ENCODE measurements around the gene OR4D9. TPM values are rescaled to one million over a fixed set of nuclear protein-coding genes. Genes with fewer than 3 reads are reported as not detected.
"Not testable (repeated sequence)": the region's sequence is repeated elsewhere in the genome, so short reads cannot be mapped to it uniquely, and the experiment has no call there.

OR4D9 gene
- total RNA-seq, 1 experiment from 2014 or later = not detected

- intact Hi-C loops (cut with micrococcal nuclease; ENCODE audit: unreplicated experiment) (no loop called here), in situ Hi-C loops (cut with HindIII; ENCODE audit: low pct_unique_long_range_greater_than_20kb, low sequenced_read_pairs) (no loop called here)
- Histone ChIP-seq H3K4me1 (ENCODE audit: control insufficient read depth, insufficient read depth, low read length) (no peaks in the 10 kb centered on the region), H3K4me3 (ENCODE audit: low read depth in 2 of 2, low read length in 2 of 2) (no peak overlapping the region), H3K27ac (ENCODE audit: low read length) (no peak overlapping the region), H3K27me3 (ENCODE audit: control insufficient read depth, insufficient read depth, low read length) (peaks cover 4% of the 10 kb centered on the region; the same call in 1 of the 2 replicates), H3K9me3 (ENCODE audit: control insufficient read depth, insufficient read depth, low read depth, low read length) (no peaks in the 10 kb centered on the region), H3K36me3 (ENCODE audit: control insufficient read depth, insufficient read depth, low read length) (no peaks in the 10 kb centered on the region)
- CTCF ChIA-PET = no interaction called here
- DNase-seq (ENCODE audit: low read depth, low spot score) (no peak), ATAC-seq (no peak)
- TF ChIP-seq REST (IDR thresholded peaks at IDR 0.05; ENCODE audit: insufficient read depth in 1 of 2, low read depth in 2 of 2, low read length in 1 of 2) = no peak
- POLR2A ChIA-PET = no interaction called here
- BruUV-seq (replicated peaks) = no TSS peak
These were observed 336 bp downstream of the OR4D9 start for GRCh38 chr11:59511675-59512074.

- intact Hi-C loops (cut with micrococcal nuclease; ENCODE audit: unreplicated experiment); H3K27me3 ChIP-seq (ENCODE audit: control insufficient read depth, insufficient read depth, low read length); BruUV-seq (replicated peaks); H3K36me3 ChIP-seq (ENCODE audit: control insufficient read depth, insufficient read depth, low read length); H3K4me3 ChIP-seq (ENCODE audit: low read depth in 2 of 2, low read length in 2 of 2); H3K27ac ChIP-seq (ENCODE audit: low read length); POLR2A ChIA-PET; ATAC-seq; H3K4me1 ChIP-seq (ENCODE audit: control insufficient read depth, insufficient read depth, low read length); H3K9me3 ChIP-seq (ENCODE audit: control insufficient read depth, insufficient read depth, low read depth, low read length); CTCF ChIA-PET; DNase-seq (ENCODE audit: low read depth, low spot score); in situ Hi-C loops (cut with HindIII; ENCODE audit: low pct_unique_long_range_greater_than_20kb, low sequenced_read_pairs): not testable (repeated sequence)
These were observed 8.8 kb downstream of the OR4D9 start for GRCh38 chr11:59520139-59520538.

GRCh38 chr11:59520741-59521140 lies 9.4 kb downstream of the OR4D9 start:
- in situ Hi-C loops (cut with HindIII; ENCODE audit: low pct_unique_long_range_greater_than_20kb, low sequenced_read_pairs) = no loop called here
- Histone ChIP-seq H3K4me3 (ENCODE audit: low read depth in 2 of 2, low read length in 2 of 2) (no peak overlapping the region), H3K27ac (ENCODE audit: low read length) (no peak overlapping the region), H3K36me3 (ENCODE audit: control insufficient read depth, insufficient read depth, low read length) (no peaks in the 10 kb centered on the region), H3K9me3 (ENCODE audit: control insufficient read depth, insufficient read depth, low read depth, low read length) (no peaks in the 10 kb centered on the region), H3K27me3 (ENCODE audit: control insufficient read depth, insufficient read depth, low read length) (peaks cover 4% of the 10 kb centered on the region; the same call in 1 of the 2 replicates), H3K4me1 (ENCODE audit: control insufficient read depth, insufficient read depth, low read length) (no peaks in the 10 kb centered on the region)
- BruUV-seq (replicated peaks) = no TSS peak
- ATAC-seq = no peak
- ChIA-PET CTCF (no interaction called here), POLR2A (no interaction called here)
- TF ChIP-seq REST (IDR thresholded peaks at IDR 0.05; ENCODE audit: insufficient read depth in 1 of 2, low read depth in 2 of 2, low read length in 1 of 2) (no peak), CTCF (IDR thresholded peaks at IDR 0.05) (no peak), POLR2AphosphoS5 (IDR thresholded peaks at IDR 0.05; ENCODE audit: low read depth, low read length) (no peak), SIN3A (IDR thresholded peaks at IDR 0.05; ENCODE audit: borderline replicate concordance, insufficient read depth, low read depth, low read length) (no peak), TCF7L2 (IDR thresholded peaks at IDR 0.05; ENCODE audit: low read depth, low read length) (no peak)
- intact Hi-C loops (cut with micrococcal nuclease; ENCODE audit: unreplicated experiment) = no loop called here
- DNase-seq (ENCODE audit: low read depth, low spot score) = no peak
